ENCODE measurements around the gene MRPL40. TPM values are rescaled to one million over a fixed set of nuclear protein-coding genes. Genes with fewer than 3 reads are reported as not detected.

Gene MRPL40
- total RNA-seq, 1 donor: 34.4 TPM

- no peak for DNase-seq (ENCODE audit: insufficient read length, low spot score, missing footprints)
- H3K79me2 ChIP-seq (ENCODE audit: insufficient read depth, low read length): no peaks in the 10 kb centered on the region
- H3K9me3 ChIP-seq (ENCODE audit: low read depth, low read length): no peaks in the 10 kb centered on the region
- no peak overlapping the region for H2AFZ ChIP-seq (ENCODE audit: low read length)
- H3K27ac ChIP-seq (ENCODE audit: low read depth, low read length): no peak overlapping the region
- TF ChIP-seq, protein P1, sequence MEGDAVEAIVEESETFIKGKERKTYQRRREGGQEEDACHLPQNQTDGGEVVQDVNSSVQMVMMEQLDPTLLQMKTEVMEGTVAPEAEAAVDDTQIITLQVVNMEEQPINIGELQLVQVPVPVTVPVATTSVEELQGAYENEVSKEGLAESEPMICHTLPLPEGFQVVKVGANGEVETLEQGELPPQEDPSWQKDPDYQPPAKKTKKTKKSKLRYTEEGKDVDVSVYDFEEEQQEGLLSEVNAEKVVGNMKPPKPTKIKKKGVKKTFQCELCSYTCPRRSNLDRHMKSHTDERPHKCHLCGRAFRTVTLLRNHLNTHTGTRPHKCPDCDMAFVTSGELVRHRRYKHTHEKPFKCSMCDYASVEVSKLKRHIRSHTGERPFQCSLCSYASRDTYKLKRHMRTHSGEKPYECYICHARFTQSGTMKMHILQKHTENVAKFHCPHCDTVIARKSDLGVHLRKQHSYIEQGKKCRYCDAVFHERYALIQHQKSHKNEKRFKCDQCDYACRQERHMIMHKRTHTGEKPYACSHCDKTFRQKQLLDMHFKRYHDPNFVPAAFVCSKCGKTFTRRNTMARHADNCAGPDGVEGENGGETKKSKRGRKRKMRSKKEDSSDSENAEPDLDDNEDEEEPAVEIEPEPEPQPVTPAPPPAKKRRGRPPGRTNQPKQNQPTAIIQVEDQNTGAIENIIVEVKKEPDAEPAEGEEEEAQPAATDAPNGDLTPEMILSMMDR (IDR thresholded peaks at IDR 0.05; ENCODE audit: extremely low read depth, low read depth, low read length): no peak
- no peak overlapping the region for H3K4me3 ChIP-seq (ENCODE audit: insufficient read depth, low read length)
- H3K36me3 ChIP-seq (ENCODE audit: insufficient read depth, low read length): peaks cover 79% of the 10 kb centered on the region
- H3K4me1 ChIP-seq (ENCODE audit: insufficient read depth, low read length): peaks cover 4% of the 10 kb centered on the region
- no peaks in the 10 kb centered on the region for H4K20me1 ChIP-seq (ENCODE audit: insufficient read depth, low read length)
- H3K27me3 ChIP-seq (ENCODE audit: insufficient read depth, low read length): no peaks in the 10 kb centered on the region
- no peak overlapping the region for H3K4me2 ChIP-seq (ENCODE audit: insufficient read depth, low read length)
Measured at GRCh38 chr22:19453718-19454117, 21.4 kb downstream of the MRPL40 start.

DNA sequence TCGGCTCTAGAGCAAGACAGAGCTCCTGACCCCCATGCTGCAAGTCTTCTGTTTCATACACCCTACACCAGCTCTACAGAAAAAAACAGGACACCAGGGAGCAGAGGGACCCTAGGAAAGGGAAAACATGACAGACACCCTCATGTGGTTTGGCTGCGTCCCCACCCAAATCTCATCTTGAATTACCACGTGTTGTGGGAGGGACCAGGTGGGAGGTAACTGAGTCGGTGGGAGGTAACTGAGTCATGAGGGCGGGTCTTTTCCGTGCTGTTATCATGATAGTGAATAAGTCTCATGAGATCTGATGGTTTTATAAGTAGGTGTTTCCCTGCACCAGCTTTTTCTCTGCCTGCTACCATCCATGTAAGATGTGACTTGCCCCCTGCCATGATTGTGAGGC lies 21.8 kb downstream of the MRPL40 start:
- no peaks in the 10 kb centered on the region for H4K20me1 ChIP-seq (ENCODE audit: insufficient read depth, low read length)
- no peak overlapping the region for H3K4me2 ChIP-seq (ENCODE audit: insufficient read depth, low read length)
- no peak for DNase-seq (ENCODE audit: insufficient read length, low spot score, missing footprints)
- no peaks in the 10 kb centered on the region for H3K79me2 ChIP-seq (ENCODE audit: insufficient read depth, low read length)
- H2AFZ ChIP-seq (ENCODE audit: low read length): no peak overlapping the region
- TF ChIP-seq, protein P1 (IDR thresholded peaks at IDR 0.05; ENCODE audit: extremely low read depth, low read depth, low read length): no peak
- no peak overlapping the region for H3K27ac ChIP-seq (ENCODE audit: low read depth, low read length)
- H3K9me3 ChIP-seq (ENCODE audit: low read depth, low read length): no peaks in the 10 kb centered on the region
- no peaks in the 10 kb centered on the region for H3K27me3 ChIP-seq (ENCODE audit: insufficient read depth, low read length)
- no peak overlapping the region for H3K4me3 ChIP-seq (ENCODE audit: insufficient read depth, low read length)
- peaks cover 83% of the 10 kb centered on the region for H3K36me3 ChIP-seq (ENCODE audit: insufficient read depth, low read length)
- H3K4me1 ChIP-seq (ENCODE audit: insufficient read depth, low read length): peaks cover 4% of the 10 kb centered on the region

DNA sequence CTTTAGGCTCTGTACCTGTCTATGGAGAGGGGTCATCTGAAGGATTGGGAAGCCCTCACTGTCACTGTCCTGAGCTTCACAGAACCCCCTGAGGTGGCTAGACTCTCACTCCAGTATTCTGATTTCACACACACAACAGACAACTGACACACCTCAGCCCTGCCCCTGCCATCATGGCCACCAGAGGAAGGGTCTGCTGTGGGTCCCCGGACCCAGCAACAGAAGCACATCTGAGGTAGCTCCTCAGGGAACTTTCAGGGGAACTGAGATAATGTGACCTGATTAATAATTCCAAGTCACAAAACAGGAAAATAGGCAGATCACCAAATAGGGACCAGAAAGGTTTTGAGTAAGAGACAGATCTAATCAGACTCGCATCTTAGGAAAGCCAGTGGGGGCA lies 22.7 kb downstream of the MRPL40 start:
- Histone ChIP-seq H2AFZ (ENCODE audit: low read length) (no peak overlapping the region), H4K20me1 (ENCODE audit: insufficient read depth, low read length) (no peaks in the 10 kb centered on the region), H3K36me3 (ENCODE audit: insufficient read depth, low read length) (peaks cover 81% of the 10 kb centered on the region), H3K4me2 (ENCODE audit: insufficient read depth, low read length) (no peak overlapping the region), H3K4me1 (ENCODE audit: insufficient read depth, low read length) (peaks cover 4% of the 10 kb centered on the region), H3K9me3 (ENCODE audit: low read depth, low read length) (no peaks in the 10 kb centered on the region), H3K79me2 (ENCODE audit: insufficient read depth, low read length) (no peaks in the 10 kb centered on the region), H3K4me3 (ENCODE audit: insufficient read depth, low read length) (no peak overlapping the region), H3K27ac (ENCODE audit: low read depth, low read length) (no peak overlapping the region), H3K27me3 (ENCODE audit: insufficient read depth, low read length) (no peaks in the 10 kb centered on the region)
- TF ChIP-seq, protein P1 (IDR thresholded peaks at IDR 0.05; ENCODE audit: extremely low read depth, low read depth, low read length): no peak
- DNase-seq (ENCODE audit: insufficient read length, low spot score, missing footprints): no peak

DNA sequence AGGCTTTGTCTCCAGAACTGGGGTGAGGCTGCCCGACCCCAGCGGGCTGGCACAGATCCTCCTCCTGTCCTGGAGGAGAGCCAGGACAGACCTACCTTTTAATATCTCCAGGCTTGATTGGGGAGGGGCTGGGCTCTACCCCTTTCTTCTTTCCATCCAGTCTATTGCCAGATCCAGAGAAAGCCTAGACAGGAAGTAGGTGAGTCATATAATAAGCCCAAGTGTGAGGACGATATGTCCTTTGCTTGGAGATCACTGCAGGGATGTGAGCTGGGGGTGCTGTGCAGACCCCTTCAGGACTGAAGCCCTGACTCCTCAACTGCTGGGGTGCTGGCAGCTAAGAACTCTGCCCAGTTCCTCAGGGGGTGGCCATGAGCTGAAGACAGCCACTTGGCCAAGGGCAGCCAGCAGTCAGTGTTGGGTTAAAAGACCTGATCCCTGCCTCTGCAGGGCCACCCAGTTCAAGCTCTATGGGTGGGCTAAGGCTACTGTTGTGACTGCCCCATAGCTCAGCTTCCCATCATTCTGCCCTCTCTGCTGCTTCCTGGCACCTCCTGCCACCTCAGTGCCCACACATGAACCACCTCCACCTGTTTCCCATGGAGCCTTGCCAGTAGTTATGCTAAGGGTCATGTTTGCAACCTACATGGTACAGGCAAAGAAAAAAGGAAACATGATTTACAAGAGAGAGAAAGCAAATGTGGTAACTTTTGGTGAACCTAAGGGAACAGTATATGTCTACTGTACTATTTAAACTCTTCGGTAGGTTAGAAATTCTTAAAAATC lies 23.4 kb downstream of the MRPL40 start:
- TF ChIP-seq, protein P1 (IDR thresholded peaks at IDR 0.05; ENCODE audit: extremely low read depth, low read depth, low read length): no peak
- Histone ChIP-seq H3K27me3 (ENCODE audit: insufficient read depth, low read length) (no peaks in the 10 kb centered on the region), H3K27ac (ENCODE audit: low read depth, low read length) (no peak overlapping the region), H3K4me3 (ENCODE audit: insufficient read depth, low read length) (no peak overlapping the region), H3K4me1 (ENCODE audit: insufficient read depth, low read length) (peaks cover 4% of the 10 kb centered on the region), H2AFZ (ENCODE audit: low read length) (no peak overlapping the region), H3K79me2 (ENCODE audit: insufficient read depth, low read length) (no peaks in the 10 kb centered on the region), H3K9me3 (ENCODE audit: low read depth, low read length) (no peaks in the 10 kb centered on the region), H4K20me1 (ENCODE audit: insufficient read depth, low read length) (no peaks in the 10 kb centered on the region), H3K4me2 (ENCODE audit: insufficient read depth, low read length) (no peak overlapping the region), H3K36me3 (ENCODE audit: insufficient read depth, low read length) (peaks cover 73% of the 10 kb centered on the region)
- DNase-seq (ENCODE audit: insufficient read length, low spot score, missing footprints): no peak
